Myocyte (in vitro differentiated cells): Measurements from ENCODE around the gene OSGIN1. TPM values are rescaled to one million over a fixed set of nuclear protein-coding genes. Genes with fewer than 3 reads are reported as not detected.
A peak's percentile ranks its signal among the peaks of the same experiment; 100 is the strongest.

ENCODE experiments used
- DNase-seq: peaks from one replicate; pipeline ENCODE4 v3.0.0-alpha.2; 2012; ENCODE audit warnings: low read depth
- total RNA-seq: library from RNA; depleted of rRNA; stranded (reverse); fragments of >200 nt; gene quantifications from 2 replicates; pipeline ENCODE4 v1.2.3, GENCODE V29; 2014

OSGIN1 gene
- total RNA-seq, 1 donor from 2014 or later: 7.7 TPM

GRCh38 chr16:83925957-83926725 is 26.9 kb upstream of the OSGIN1 start:
- DNase-seq: no peak

GRCh38 chr16:83926726-83927397 is 26.2 kb upstream of the OSGIN1 start:
- peak; percentile 81 for DNase-seq

DNA sequence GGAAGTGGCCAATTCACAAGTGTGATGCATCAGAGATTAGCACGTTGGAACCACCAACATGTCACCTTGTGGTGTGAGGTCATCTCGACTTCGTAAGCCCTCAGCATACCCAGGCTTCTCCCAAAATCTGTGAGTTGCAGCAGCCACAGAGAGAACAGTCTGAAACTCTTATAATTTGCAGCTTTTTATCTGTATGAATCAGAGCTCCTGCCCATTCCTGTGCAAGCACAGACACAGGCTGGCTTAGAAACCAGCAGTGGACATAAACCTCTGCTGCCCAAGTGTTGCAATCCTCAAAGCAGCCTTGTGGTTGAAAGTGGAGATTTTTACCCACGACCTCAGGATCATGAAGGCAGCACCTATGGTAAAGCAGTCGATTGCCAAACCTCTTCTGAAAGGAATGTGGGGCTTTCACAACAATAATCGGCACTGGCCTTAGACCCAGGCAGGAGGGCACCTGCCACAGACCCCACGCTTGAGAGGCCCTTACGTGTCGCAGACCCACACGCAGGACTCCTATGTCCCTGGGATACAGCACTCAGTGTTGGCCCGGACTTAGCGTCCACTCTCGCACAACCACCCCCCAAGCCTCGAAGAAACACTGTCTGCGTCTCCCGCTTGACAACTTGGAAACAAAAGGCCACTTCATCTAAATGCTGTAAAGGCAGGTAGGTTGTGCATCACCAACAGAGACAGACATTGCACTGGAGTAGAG is 24.5 kb upstream of the OSGIN1 start:
- peak; percentile 26 for DNase-seq

- DNase-seq: no peak
Measured at GRCh38 chr16:83929811-83930555, 23.1 kb upstream of the OSGIN1 start.

DNA sequence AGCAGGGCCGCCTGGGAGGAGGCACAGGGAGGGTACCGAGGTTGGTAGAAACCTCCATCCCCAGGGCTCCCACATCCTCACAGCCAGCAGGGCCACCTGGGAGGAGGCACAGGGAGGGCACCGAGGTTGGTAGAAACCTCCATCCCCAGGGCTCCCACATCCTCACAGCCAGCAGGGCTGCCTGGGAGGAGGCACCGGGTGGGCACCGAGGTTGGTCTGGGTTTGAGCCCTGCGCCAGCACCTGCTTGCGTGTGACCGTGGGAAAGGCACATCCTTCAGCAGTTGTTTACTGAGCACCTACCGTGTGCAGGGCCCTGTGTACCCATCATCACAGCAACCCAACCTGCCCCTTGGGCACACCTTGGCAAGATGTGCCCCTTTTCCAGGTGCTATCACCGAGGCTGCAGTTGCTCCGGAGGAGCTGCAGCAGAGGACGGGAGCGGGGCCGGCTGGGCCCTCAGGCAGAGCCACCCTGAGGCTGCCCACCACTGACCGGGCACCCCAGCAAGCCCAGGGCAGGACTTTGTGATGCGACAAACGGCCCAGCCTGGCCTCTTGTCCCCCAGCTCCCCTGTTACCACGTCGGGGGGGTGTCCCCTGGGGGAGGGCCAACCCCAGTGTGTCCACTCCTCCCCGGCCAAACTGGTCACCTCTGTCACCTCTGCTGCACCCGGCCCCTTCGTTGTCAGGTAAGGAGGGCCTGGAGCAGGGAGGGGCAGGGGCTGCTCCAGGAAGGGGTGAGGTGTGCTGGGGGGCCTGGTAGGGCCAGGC is 22.1 kb upstream of the OSGIN1 start:
- DNase-seq: no peak

DNA sequence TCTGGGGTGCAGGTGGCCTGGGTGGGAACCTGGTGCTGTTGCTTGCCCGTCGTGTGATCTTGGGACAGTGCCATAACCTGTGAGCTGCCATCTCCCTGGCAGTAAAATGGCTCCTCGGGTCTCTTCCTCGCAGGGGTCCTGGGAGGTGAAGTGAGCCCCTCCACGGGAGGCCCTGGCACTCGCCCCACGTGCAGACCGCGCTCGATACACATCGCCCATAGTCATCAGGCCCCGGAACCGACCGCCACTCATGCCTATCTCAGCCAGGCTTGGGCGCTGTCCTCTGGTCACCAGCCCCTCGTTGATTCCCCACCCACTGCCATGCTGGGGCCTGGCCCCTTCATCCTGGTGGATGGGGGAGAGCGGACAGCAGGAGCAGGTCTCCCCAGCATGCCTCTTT is 21.5 kb upstream of the OSGIN1 start:
- DNase-seq: no peak

DNA sequence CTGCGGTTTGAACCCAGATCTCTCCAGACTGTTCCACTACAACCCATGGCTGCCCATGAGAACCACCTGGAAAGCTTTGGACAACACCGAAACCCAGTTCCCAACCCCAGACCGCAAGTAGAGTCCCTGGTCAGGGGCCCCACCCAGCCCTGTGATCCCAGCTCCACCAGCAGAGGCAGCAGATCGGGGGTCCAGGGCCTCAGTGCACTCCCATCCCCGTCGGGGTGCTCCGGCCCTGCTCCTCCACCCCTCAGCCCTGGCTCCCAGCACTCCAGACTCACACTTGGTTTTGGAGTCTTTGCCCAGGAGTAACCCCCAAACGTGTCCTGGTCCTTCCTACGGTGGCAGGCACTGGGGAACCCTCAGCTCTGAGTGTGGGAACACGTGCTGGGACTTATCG is 20.7 kb upstream of the OSGIN1 start:
- no peak for DNase-seq

- DNase-seq: peak; percentile 14
Measured at GRCh38 chr16:83932955-83933673, 19.9 kb upstream of the OSGIN1 start.

GRCh38 chr16:83933885-83934683 is 19.0 kb upstream of the OSGIN1 start:
- no peak for DNase-seq

GRCh38 chr16:83934684-83934977 is 18.4 kb upstream of the OSGIN1 start:
- DNase-seq: peak; percentile 20

- no peak for DNase-seq
Measured at GRCh38 chr16:83935005-83935857, 17.8 kb upstream of the OSGIN1 start.

DNA sequence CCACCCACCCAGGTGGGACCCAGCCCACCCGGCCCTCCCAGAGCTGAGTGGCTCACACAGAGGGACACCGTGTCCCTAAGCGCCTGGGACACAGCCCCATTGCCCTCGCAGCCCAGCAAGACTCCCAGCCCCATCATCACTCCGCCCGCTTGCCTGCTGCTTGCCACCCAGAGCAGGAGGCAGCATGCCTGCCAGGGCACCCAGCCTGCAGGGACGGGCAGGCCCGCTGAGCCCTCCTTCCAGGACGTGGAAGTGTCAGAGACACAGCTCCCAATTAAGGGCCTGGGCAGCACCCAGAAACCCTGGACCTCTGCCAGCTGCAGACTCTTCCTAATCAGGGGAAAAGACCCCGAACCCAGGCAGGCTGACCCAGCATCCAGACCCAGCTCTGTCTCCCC is 17.2 kb upstream of the OSGIN1 start:
- DNase-seq: no peak

DNA sequence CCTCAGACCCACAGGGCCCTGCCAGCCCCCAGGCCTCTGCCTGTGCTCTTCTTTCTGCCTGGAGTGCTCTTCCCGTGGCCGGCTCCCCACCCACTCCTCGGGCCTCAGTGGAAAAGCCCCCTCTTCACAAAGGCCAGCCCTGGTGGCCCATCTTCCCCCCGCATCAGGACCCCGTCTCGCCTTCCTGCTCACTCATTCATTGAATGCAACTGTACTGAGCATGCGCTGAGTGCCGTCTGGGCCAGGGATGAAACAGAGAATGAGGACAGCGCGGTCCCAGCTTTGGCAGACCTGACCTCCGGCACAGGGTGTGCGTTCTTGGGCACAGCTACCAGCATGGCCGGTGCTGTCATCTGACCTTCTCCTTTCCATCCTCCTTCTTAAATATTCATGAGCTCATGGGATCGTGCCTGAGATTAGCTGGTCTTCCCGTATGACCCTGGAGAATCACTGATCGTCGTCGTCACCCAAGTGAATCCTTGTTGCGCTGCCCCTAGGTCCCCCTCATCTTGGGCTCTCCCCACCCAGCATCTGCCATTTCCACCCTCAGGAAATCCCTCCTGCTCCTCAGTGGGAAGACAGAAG is 16.4 kb upstream of the OSGIN1 start:
- DNase-seq: no peak

- no peak for DNase-seq
Measured at GRCh38 chr16:83937267-83937666, 15.8 kb upstream of the OSGIN1 start.

DNA sequence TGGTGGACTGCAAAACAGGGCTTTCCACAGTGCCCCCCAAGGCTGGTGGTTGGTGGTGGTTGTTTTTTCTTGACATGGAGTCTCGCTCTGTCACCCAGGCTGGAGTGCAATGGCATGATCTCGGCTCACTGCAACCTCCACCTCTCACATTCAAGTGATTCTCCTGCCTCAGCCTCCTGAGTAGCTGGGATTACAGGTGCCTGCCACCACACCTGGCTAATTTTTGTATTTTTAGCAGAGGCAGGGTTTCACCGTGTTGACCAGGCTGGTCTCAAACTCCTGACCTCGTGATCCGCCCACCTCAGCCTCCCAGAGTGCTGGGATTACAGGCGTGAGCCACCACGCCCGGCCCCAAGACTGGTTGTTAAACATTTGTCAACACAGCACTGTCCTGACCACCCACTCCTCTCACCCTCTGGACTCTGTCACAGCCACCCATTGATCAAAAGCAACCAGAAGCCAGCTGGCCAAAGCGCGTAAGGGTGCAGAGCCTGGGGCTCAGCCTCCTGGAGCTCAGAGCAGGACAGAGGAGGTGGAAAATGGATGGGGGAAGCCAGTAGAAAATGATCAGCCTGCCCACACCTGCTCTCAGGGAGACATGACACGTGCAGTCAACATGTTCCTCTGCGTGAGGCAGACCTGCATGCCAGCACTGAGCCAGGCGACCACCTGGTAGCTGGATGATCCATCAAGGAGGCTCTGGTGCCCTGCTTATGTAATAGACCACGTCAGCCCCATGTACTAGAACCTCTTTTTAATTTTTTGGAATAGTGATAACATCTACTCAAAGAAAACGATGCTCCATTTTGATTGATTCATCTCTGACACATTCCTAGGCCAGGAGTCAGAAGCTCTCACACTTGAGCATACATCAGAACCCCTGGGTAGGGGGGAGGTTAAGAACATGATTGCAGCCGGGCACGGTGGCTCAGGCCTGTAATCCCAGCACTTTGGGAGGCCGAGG is 14.8 kb upstream of the OSGIN1 start:
- DNase-seq: no peak

- DNase-seq: no peak
Measured at GRCh38 chr16:83939266-83939855, 13.7 kb upstream of the OSGIN1 start.

DNA sequence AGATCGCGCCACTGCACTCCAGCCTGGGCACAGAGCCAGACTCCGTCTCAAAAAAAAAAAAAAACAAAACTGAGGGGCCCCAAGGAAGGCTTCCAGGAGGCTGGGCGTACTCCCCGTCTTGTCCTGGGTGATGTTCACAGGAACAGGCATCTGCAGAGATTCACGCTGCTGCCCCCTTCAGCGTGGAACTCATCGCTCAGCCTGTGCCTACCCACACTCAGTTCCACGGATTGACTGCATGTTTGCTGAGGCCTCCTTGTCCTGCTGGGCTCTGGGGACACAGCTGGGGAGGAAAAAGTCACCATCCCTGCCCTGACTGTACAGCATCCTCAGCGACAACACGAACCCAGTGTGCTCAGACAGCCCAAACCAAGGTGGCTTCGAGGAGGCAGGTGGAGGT is 12.9 kb upstream of the OSGIN1 start:
- no peak for DNase-seq
